Esophagus squamous epithelium (tissue), 4 donors: ENCODE results near the gene ZNF813.
"Not testable (repeated sequence)": the region's sequence is repeated elsewhere in the genome, so short reads cannot be mapped to it uniquely, and the experiment has no call there.

Experiments used
- POLR2A ChIP-seq, 4 donors: fragments of 450-650 bp; IDR thresholded peaks; one replicate each; pipeline ENCODE4 v1.6.1; 2017; ENCODE audit warnings: antibody characterized with exemption in 4 of 4, mild to moderate bottlenecking in 4 of 4, moderate library complexity in 3 of 4
- TF ChIP-seq, protein P1 (sequence below), 6 experiments: fragments of 450-650 bp in 4 of 6; fragments of 200-600 bp in 2 of 6; sonication (generic) in 2 of 6; IDR thresholded peaks; one replicate each; pipeline ENCODE4 v1.5.1; 2016 to 2019; ENCODE audit warnings: antibody characterized with exemption in 6 of 6, mild to moderate bottlenecking in 4 of 6, moderate library complexity in 4 of 6

- TF ChIP-seq, protein P1, sequence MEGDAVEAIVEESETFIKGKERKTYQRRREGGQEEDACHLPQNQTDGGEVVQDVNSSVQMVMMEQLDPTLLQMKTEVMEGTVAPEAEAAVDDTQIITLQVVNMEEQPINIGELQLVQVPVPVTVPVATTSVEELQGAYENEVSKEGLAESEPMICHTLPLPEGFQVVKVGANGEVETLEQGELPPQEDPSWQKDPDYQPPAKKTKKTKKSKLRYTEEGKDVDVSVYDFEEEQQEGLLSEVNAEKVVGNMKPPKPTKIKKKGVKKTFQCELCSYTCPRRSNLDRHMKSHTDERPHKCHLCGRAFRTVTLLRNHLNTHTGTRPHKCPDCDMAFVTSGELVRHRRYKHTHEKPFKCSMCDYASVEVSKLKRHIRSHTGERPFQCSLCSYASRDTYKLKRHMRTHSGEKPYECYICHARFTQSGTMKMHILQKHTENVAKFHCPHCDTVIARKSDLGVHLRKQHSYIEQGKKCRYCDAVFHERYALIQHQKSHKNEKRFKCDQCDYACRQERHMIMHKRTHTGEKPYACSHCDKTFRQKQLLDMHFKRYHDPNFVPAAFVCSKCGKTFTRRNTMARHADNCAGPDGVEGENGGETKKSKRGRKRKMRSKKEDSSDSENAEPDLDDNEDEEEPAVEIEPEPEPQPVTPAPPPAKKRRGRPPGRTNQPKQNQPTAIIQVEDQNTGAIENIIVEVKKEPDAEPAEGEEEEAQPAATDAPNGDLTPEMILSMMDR (IDR thresholded peaks at IDR 0.05): not testable (repeated sequence)
- not testable (repeated sequence) for TF ChIP-seq POLR2A (IDR thresholded peaks at IDR 0.05)
Observed at GRCh38 chr19:53447196-53447595, 20.3 kb upstream of the ZNF813 start.
